SH-SY5Y (cell line): Measurements from ENCODE around the gene EPHX1.

Experiments used
- GATA2 ChIP-seq: IDR thresholded peaks from 2 replicates; pipeline ENCODE4 v1.6.1; 2011; ENCODE audit warnings: mild to moderate bottlenecking, low read depth, low read length
- GATA3 ChIP-seq: IDR thresholded peaks from 2 replicates; pipeline ENCODE4 v1.6.1; 2011; ENCODE audit warnings: low read depth, mild to moderate bottlenecking, low read length, moderate library complexity

DNA sequence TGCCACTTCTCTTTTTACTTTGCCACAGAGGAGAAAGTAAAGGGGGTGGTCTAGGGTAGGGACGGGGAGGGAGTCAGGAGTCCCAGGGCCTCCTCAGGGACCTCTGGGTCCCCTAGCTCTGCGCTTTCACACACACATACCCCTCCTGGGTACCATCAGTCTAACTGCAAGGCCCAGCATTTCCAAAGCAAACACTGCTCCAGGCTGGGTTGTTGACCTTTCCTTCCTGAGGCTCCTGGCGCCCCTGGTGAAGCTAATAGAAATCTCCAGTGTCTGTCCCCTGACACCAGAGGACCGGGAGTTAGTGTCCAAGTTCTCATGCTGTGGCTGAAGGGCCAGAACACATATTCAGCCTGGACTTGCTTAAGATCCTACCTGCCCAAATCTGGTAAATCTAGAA is 68.4 kb downstream of the EPHX1 start:
- TF ChIP-seq GATA2, result no peak
- TF ChIP-seq GATA3, result no peak
